NCI-H1694 (cell line): ENCODE measurements around the gene CRCP.
A peak's percentile ranks its signal among the peaks of the same experiment; 100 is the strongest.
"Not testable (repeated sequence)": the region's sequence is repeated elsewhere in the genome, so short reads cannot be mapped to it uniquely, and the experiment has no call there.

Experiments
- DNase-seq: peaks from one replicate; lab custom pipeline; 2025; lab: John Stamatoyannopoulos, UW

The CRCP gene

DNA sequence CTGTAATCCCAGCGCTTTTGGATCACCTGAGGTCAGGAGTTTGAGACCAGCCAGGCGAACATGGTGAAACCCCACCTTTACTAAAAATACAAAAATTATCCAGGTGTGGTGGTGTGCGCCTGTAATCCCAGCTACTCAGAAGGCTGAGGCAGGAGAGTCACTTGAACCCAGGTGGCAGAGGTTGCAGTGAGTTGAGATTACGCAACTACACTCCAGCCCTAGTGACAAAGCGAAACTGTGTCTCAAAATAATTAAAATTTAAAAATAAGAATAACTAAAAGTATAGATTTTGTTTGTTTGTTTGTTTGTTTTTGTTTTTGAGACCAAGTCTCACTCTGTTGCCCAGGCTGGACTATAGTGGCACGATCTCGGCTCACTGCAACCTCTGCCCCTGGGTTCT lies 41.4 kb downstream of the CRCP start:
- not testable (repeated sequence) for DNase-seq

DNA sequence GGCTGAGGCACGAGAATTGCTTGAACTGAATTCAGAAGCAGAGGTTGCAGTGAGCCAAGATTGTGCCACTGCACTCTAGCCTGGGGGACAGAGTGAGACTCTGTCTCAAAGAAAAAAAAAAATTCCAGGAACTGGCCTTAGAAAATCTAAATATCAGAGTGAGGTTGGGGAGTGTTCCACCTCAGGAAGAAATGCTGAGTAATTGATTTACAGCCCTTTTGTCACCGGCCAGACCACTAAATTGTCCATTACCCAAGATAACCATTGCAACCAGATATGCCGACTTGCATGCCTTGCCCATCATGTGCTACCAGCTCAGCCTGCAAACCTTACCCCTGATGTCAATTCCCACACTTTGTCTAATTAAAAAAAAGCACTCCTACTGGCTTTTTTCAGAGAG lies 42.4 kb downstream of the CRCP start:
- DNase-seq, result no peak

DNA sequence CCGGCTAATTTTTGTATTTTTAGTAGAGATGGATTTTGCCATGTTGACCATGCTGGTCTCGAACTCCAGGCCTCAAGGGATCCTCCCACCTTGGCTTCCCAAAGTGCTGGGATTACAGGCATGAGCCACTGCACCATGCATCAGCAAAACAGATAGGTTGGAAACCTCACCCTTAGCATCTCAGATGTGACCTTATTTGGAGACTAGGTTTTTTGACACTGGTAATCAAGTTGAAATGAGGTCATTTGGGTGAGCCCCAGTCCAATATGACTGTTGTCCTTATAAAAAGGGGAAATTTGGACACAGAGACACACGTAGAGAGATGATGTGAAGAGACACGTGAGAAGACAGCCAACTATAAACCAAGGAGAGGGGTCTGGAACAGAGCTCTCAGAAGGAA lies 48.0 kb downstream of the CRCP start:
- DNase-seq, result no peak

DNA sequence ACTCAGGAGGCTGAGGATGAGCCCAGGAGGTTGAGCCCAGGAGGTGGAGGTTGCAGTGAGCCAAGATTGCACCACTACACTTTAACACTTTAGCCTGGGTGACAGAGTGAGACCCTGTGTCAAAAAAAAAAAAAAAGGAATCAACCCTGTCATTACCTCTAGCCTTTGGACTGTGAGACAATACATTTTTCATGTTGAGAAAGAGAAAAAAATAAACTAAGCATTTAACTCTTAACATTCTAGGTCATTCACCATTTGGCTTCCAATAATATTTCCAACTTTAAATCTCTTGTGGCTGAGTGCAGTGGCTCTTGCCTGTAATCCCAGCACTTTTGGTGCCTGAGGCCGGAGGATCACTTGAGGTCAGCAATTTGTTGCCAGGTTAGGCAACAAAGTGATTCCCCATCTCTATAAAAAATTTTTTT lies 48.6 kb downstream of the CRCP start:
- DNase-seq, result no peak

DNA sequence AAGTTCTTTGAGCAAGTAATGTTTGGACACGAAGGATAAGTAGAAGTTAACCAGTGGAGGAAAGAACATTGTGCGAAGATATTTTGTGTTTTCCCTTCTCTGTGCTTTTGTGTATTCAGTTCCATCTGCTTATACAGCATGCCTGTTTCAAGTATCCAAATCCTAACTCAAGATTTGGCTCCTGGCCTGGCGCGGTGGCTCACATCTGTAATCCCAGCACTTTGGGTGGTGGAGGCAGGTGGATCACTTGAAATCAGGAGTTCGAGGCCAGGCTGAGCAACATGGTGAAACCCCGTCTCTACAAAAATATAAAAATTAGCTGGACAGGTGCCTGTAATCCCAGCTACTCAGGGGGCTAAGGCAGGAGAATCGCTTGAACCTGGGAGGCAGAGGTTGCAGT lies 49.7 kb downstream of the CRCP start:
- DNase-seq, result no peak

DNA sequence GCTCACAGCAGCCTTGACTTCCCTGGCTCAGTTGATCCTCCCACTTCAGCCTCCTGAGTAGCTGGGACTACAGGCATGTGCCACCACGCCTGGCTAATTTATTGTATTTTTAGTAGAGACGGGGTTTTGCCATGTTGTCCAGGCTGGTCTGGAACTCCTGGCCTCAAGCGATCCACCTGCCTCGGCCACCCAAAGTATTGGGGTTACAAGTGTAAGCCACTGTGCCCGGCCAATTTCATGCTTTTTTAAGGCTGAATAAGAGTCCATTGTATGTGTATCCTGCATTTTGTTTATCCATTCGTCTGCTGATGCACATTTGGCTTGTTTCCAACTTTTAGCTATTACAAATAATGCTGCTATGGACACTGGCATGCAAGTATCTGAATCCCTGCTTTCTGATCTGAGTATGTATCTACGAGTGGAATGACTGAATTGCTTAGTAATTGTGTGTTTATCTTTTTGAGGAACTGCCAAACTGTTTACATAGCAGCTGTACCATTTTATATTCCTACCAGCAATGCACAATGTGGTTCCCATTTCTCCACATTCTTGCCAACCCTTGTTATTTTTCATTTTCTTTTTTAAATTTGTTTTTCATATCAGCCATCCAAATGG lies 53.2 kb downstream of the CRCP start:
- DNase-seq, result peak; percentile 37

DNA sequence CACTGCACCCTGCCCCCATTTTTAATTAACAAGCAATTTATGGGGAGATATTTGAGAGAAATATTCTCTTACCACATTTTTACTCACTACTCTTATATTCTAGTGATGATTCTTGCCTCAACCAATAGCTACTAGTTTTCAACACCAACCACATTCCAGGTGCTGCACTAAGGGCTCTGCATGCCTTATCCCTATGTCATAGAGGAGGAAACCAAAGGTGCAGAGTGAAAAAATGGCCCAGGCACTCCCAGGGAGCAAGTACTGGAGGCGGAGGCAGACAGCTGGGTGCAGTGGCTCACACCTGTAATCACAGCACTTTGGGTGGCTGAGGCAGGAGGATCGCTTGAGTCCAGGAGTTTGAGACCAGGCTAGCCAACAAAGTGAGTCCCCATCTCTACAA lies 55.0 kb downstream of the CRCP start:
- DNase-seq, result no peak

DNA sequence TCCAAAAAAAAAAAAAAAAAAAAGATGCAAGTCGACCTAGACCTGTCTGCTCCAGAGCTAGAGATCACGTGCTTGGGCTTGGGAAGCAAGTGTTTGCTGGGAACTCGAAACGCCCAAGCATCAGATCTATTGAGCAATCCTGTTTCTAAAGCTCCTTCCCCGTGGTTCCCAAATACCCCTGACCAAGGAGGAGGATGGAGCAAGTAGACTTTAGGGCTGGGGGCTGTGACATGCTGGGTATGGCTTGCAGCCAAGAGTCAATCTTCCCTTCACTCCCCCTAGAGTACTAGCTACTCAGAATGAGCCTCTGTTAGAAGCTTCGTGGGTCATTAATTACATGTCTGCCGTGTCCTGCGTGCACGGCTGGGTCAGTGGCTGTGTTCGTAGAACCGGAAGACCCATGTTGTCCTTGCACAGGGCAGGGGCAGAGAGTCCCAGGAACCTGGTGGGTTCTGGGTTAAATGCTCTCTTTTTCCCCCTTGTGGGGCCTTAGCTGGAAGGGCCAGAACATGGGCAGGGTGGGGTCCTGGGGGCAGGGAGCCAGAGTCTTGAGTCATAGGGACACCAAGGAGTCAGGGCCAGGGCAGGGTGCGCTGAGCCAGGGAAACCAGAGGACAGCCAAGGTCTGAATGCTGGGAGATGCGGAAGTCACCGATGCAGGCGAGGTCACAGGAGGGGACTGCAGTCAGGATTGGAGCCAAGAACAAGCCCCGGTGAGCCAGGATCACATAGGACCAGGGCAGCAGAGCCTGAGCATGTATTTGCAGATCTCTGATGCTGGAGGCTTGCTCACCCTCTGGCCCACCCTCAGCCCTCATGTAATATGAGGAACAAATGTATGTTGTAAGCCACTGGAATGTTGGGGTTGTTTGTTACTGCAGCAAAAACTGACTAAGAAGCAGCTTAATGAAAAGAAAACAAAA lies 55.9 kb downstream of the CRCP start:
- no peak for DNase-seq

DNA sequence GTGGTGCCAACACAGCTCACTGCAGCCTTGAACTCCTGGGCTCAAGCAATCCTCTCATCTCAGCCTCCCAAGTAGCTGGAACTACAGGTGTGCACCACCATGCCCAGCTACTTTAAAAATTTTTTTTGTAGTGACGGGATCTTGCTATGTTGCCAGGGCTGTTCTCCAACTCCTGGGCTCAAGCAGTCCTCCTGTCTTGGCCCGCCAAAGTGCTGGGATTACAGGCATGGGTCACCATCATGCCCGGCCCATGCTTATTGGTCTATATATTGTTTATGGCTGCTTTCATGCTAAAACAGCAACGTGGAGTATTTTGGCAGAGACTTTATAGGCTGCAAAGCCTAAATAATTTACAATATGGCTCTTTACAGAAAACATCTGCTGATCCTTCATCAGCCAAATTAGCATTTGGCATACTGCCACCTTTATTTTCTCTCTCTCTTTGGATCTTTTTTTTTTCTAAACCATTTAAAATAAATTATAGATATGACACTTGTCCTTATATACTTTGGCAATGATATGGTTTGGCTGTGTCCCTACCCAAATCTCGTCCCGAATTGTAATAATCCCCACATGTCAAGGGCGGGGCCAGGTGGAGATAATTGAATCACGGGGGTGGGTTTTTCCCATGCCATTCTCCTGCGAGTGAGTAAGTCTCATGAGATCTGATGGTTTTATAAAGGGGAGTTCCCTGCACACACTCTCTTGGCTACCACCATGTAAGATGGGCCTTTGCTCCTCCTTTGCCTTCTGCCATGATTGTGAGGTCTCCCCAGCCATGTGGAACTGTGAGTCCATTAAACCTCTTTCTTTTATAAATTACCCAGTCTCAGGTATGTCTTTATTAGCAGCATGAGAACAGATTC lies 58.1 kb downstream of the CRCP start:
- DNase-seq, result peak; percentile 99

DNA sequence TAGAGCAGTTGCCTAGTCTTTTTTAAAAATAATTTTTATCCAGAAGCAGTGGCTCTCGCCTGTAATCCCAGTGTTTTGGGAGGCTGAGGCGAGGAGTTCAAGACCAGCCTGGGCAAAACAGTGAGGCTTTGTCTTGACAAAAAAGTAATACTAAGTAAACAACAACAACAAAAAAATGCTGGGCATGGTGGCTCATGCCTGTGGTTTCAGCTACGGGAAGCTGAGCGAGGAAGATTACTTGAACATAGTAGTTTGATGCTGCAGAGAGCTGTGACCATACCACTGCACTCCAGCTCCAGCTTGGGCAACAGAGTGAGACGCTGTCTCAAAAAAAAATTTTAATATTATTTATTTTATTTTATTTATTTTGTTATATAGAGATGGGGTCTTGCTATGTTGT lies 59.2 kb downstream of the CRCP start:
- no peak for DNase-seq

DNA sequence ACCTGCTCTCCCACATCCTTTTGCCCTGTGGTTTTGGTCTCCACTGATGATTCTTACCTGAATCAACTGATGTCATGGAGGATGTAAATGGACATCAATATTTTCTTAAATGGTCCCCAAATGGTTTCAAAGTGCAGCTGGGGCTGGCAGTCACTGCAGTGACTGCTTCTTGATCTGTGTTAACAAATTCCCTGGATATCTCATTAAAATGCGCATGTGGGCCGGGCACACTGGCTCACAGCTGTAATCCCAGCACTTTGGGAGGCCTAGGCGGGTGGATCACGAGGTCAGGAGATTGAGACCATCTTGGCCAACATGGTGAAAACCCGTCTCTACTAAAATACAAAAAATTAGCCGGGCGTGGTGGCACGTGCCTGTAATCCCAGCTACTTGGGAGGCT lies 60.4 kb downstream of the CRCP start:
- DNase-seq, result not testable (repeated sequence)

DNA sequence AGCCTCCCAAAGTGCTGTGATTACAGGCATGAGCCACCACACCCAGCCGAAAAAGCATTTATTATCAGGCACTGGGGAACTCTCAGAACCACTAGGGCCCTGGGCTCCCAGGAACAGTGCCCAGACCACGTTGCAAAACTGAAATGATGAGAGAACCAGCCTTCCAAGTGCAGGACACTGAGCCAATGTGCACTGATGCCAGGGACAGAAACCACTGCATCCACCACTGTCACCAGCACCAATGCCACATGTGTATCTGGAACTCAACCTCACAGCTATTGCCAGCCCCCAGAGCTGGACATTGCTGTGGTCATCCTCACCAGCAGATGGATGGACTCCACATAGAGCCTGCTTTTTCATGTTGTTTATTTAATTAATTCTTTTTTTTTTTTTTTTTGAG lies 62.3 kb downstream of the CRCP start:
- DNase-seq, result no peak

DNA sequence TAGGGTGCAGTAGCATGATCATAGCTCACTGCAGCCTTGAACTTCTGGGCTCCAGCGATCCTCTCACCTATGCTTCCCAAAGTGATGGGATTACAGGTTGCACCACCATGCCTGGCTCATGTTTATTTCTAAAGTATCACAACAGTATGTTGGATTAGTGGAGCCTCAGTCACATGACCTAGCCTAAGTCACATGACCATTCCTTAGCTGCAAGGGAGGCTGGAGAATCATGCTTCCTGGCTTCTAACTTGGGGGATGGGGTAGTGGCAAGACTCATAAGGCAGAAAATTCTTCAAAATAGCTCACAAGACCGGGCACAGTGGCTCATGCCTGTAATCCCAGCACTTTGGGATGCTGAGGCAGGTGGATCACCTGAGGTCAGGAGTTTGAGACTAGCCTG lies 63.6 kb downstream of the CRCP start:
- DNase-seq, result no peak

DNA sequence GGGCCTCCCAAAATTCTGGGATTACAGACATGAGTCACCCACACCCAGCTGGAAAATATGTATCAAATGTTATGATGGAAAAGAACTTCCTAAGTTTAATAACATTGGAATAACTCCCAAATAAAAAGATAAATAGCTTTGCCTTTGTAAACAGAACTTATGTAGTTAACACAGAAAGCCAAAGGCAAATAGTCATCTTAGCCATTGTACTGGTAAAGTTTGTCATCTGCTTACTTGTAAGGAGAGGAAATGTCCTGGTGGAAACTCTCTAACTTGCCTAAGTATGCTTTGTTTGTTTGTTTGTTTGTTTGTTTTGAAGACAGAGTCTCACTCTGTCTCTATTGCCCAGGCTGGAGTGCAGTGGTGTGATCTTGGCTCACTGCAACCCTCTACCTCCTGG lies 66.7 kb downstream of the CRCP start:
- no peak for DNase-seq

DNA sequence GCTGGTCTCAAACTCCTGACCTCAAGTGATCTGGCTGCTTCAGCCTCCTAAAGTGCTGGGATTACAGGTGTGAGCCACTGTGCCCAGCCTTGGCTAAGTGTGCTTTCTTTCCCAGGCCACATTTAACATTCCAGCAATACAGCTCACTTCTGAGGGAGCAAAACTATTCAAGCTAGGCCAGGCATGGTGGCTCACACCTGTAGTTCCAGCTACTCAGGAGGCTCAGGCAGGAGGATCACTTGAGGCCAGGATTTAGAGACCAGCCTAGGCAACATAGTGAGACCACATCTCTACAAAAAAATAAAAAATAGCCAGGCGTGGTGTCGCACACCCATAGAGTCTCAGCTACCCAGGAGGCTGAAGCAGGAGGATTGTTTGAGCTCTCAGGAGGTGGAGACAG lies 67.2 kb downstream of the CRCP start:
- DNase-seq, result no peak

DNA sequence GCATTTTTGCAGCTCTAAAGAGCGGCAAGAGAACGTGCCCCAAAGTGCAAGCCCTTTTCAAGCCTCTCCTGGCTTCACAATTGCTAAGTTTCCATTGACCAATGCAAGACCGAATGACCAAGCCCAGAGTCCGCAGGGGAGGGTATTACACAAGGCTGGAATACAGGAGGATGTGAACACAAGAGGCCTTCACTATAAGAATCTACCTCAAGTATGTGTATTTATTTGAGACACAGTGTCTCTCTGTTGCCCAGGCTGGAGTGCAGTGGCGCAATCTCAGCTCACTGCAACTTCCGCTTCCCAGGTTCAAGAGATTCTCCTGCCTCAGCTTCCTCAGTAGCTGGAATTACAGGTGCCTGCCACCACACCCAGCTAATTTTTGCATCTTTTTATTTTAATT lies 68.3 kb downstream of the CRCP start:
- DNase-seq, result no peak

DNA sequence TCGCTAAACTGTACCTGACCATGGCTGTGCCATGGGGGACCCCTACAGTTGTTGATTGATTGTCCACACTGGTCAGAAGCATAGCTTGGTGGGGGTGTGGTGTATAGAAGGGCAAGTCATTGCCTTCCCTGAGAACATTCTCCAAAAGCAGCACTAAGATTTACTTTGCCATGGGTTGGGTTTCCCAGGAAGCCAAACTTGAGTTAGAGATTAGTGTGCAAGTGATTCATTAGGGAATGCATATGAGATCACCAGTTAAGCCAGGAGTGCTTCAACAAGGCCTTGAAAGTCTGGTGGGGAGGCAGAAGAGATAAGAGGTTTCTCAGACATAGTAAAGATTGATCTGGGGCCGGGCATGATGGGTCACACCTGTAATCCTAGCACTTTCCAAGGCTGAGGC lies 69.1 kb downstream of the CRCP start:
- DNase-seq, result no peak

DNA sequence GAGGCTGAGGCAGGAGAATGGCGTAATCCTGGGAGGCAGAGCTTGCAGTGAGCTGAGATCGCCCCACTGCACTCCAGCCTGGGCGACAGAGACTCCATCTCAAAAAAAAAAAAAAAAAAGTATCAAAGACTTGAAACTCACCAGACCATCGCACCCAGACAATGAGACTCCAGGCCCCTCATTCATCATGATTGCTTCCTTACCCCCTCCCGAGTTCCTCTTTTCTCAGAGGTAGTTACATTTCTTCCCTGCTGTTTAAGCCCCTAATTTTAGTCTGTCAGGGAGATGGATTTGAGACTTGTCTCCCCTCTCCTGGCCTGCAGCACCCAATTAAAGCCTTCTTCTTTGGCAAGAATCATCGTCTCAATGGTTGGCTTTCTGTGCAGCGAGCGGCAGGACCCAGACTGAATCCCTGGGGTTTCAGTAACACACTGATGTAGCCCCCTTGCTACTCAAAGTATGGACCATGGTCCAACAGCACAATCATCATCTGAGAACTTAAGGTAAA lies 71.1 kb downstream of the CRCP start:
- no peak for DNase-seq

DNA sequence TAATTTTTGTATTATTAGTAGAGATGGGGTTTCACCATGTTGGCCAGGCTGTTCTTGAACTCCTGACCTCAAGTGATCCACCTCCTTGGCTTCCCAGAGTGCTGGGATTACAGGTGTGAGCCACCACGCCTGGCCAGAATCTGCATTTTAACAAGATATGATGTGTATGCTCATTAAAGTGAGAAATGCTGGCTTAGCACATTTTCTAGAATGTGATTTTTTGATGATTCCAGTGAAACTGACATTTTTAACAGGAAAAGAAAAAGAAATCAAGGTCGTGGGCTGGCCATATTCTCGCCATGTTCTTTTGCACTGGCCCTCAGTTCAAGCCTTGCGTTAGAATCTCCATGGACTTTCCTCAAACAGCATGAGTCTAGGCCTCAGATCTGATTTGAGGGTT lies 72.3 kb downstream of the CRCP start:
- no peak for DNase-seq

DNA sequence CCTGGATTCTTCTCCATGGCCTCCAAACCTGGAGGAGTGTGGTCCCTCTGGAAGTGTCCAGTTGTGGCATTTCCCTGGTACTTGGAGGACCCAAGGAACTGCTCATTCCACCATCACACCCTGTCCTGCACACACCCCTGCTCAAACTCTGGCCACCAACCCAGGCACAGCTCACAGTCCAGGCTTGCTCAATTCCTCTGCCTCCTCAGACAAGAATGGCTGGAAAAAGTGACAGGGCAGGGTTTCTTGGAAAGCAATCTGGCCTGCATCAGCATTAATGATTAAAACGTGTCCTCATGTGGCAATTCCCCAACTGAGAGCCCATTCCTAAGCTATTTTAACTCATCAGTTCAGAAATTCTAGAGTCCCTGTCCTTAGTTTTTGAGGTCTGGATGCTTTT lies 73.3 kb downstream of the CRCP start:
- DNase-seq, result no peak

DNA sequence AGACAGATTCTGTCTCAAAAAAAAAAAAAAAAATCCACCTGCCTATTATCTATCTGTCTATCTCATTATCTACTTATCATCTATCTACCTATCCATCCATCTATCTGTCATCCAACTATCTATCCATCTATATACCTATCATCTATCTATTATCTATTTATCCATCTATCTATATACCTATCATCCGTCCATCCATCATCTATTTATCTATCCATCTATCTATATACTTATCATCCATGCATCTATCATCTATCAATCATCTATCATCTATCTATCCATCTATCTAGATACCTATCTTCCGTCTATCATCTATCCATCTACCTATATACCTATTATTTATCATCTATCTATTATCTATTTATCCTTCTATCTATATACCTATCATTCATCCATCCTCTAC lies 74.0 kb downstream of the CRCP start:
- no peak for DNase-seq

DNA sequence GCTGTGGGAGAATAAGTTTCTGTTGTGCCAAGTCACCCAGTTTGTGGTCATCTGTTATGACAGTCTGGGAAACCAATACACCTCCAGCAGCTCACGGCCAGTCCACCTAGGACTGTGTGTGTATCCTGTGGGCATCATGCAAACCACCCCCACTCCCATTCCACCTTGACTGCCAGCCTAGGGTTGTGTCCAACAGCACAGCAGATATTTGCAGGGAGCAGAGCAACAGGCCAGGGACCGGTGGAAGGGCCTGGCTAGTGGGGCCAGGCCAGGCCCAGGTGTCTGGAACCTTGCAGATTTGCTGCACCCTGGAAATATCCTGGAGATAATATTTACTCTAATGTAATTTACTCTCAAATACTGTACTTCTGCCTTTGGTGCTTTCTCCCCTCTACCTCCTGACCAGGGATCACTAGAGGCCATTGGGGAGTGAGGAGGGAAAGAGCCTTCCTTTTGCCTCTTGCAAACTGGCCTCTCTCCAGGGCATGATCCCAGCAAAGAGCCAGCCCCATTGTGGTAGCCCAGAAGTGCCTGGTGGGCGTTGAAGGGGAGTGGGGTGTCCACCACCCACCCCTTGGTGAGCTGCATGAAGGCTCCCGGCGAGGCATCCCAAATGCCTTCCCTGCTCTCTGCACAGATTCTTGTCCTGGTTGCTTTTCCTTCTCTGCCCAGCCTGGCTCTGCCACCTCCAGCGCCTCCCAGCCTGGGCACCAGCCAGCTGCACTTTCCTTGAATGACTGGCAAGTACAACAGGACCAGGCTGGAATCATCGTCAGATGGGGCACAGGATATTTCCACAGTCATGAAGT lies 75.3 kb downstream of the CRCP start:
- no peak for DNase-seq
